NAMALWA (cell line): ENCODE data around the gene RIOK2.
"Not testable (repeated sequence)": the region's sequence is repeated elsewhere in the genome, so short reads cannot be mapped to it uniquely, and the experiment has no call there.

Experiments
- DNase-seq: peaks from one replicate; pipeline ENCODE4 v3.0.0-alpha.2; 2015; ENCODE audit warnings: low spot score

The RIOK2 gene

DNA sequence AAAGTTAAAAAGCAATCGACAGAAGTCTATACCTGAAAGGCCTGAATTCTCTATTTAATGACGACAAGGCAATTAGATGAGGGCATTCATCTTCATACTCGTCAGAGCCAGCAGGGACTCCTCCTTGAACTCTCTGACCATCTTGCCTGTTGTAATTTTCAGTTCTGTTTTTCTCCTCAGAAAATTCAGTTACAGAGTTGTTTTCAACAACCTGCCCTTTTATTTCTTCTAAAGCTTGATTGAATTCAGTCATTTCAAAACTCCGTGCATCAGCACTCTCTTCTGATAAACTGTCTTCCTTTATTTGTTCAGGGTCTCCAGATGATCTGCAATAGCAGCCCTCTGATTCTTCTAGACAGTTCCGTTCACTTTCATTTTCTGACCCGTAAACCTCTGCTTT is 15.6 kb downstream of the RIOK2 start:
- no peak for DNase-seq

DNA sequence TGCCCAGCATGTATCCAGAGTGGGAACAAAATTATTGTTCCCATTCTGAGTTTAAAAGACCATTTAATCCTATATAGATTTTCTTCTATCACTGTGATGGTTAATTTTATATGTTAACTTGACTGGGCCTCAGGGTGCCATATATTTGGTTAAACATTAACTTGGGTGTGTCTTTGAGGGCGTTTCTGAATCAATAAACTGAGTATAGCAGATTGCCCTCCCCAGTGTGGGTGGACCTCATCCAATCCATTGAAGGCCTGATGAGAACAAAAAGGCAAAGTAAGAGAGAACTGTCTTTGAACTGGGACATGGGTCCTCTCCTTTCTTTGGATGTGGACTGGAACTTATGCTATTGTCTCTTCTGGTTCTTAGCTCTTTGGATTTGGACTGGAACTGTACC is 17.3 kb downstream of the RIOK2 start:
- DNase-seq, result no peak

DNA sequence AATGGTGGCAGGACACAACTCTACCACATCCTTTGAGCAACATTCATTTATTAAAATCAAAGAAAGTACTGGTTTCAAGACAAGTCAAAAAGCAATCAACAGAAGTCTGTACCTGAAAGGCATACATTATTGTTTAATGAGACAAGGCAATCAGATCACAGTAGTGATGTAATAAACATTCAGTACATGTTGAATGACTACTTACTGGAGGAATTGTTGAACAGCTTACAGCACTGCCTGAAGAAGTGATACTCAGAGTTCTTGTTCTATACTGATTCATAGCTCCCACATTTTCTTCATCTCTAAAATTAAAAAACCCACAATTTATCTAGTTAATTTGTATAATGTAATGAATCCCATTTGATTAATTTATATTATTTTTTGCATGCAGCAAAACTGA is 18.2 kb downstream of the RIOK2 start:
- DNase-seq, result no peak

DNA sequence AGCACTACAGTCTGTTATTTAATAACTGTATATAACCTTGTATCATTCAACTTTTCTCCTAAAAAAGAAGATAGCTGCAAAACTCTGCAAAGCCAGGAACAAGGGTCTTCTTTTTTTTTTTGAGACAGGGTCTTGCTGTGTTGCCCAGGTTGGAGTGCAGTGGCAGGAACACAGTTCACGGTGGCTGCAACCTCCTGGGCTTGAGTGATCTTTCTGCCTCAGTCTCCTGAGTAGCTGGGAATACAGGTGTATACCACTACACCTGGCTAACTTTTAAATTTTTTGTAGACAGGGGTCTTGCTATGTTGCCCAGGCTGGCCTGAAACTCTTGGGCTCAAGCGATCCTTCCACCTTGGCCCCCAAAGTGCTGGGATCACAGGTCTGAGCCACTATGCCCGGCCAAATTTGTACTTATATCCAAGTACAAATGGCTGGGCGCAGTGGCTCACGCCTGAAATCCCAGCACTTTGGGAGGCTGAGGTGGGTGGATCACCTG is 19.2 kb downstream of the RIOK2 start:
- no peak for DNase-seq

DNA sequence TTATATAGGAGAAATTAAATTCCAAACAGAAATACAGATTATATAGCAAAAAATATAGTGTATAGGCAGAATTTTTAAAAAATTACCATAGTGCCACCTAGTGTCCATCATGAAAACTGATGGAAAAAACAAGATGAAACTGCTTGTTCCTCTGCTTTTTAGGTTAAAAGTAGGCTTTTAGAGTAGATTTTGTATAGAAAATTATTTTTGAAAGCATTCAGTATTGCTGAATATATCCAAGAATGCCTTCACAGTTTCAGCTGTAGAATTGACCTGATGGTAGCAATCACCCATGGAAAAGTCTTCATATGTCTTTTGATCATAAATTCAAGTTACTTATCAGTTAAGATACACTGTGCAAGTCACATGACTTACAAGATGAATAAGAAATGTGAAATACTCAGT is 19.7 kb downstream of the RIOK2 start:
- DNase-seq, result peak; percentile 56

DNA sequence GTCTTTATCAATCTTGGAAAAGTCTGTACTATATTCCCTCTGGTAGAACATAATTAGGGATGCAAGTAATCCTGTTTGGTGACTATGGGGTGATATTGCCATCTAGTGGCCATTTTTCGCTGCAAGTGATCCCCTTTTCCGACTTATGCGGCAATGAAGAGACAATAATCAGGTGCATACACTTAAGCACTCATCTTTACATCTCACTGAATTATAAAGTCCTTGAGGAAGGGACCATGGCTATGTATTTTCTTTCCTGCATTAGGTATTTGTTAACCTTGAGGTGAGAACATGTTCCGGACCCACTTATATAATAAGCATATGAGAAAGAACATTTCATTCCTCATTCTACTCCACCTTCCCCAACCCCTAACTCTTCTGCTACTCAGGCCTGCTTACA is 21.0 kb downstream of the RIOK2 start:
- peak; percentile 77 for DNase-seq

DNA sequence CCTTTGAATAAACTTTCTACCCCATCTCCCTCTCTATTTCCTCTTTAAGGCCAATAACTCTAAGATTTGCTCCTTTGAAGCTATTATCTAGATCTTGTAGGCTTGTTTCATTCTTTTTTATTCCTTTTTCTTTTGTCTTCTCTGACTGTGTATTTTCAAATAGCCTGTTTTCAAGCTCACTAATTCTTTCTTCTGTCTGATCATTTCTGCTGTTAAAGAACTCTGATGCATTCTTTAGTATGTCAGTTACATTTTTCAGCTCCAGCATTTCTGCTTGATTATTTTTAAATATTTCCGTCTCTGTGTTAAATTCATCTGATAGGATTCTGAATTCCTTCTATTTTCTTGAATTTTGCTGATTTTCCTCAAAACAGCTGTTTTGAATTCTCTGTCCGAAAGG is 25.4 kb downstream of the RIOK2 start:
- no peak for DNase-seq

DNA sequence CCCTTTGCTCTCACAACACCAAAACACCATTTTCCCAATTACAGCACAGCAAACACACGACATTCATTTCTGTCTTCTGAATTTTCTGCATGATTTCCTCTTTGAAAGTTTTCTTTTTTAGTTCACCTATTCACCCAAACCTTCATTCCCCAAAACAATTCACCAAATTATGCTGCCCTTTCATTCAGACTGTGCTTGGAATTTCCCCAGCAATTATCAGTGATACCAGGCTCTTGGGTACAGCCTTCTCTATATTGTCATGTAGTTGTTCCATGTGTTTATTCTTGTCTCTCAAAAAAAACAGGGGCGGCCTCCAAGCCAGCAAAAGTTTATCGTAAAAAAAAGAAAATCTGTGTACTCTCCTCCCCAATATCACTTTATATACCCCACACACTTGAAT is 31.7 kb downstream of the RIOK2 start:
- DNase-seq, result no peak

DNA sequence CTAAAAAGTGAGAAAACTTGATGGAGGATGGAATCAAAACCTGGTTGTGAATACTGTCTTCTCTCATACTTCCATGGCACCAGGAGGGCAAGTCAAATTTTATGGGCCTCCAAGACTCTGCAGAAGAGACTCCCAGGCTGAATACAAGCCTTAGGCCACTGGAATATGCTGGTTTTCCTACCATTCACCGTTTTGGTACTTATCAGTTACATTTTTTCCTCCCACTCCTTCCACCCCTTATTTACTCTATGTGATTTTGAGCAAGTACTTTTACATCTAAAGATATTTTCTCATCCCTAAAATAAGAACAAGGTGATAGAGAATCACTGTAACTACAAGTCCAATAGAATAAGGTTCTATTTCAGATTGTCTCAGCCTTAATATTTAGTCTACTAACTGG is 32.6 kb downstream of the RIOK2 start:
- DNase-seq, result no peak

DNA sequence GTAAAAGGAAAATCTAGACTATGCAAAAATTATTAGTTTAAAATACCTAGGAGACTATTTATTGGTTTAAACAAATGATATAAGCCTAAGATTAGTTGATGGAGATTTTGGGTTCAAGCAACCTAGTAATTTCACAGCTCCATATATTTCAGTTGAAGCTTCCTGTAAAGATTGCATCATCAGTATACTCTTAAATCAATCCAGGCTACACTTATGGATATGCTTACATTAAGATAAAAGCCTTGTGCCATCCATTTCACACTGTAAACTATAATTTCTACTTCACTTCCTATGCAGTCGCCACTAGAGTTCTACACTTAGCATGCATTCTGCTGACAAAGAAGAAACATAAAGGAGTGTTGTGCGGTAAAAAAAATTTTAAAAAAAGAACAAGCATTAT is 33.3 kb downstream of the RIOK2 start:
- no peak for DNase-seq

DNA sequence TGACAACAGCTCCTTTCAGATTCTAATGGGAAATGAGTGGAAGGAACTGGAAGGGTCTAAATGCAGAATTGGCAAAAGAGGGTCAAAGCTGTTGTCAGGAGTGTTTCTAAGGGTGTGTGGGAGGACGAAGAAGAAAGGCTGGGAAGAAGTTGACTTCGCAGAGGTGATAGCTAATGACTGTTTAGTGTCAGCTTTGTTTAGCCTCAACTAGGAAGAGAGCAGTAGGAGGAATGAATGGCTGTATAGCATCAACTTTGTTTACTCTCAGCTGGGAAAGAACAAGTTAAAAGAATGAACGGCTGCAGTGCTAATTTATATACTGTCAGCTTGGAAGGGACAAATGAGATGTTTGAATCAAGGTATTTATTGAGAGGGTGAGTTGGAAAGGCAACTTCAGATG is 34.8 kb downstream of the RIOK2 start:
- DNase-seq, result no peak

DNA sequence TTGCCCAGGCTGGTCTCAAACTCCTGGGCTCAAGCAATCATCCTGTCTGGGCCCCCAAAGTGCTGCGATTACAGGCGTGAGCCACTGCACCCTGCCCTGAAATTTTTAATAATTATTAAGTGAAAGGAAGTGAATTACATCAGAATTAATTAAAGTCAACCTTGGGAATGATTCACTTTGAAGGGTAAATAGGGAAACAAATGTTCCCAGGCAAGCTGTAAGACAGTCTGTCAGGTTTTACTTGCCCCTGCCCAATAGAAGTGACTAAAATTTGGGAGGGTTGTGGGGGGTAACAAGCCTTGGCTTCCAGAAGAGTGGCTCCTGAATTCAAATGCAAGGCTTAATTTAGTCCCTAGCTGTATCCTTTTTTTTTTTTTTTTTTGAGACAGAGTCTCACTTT is 39.3 kb downstream of the RIOK2 start:
- no peak for DNase-seq

DNA sequence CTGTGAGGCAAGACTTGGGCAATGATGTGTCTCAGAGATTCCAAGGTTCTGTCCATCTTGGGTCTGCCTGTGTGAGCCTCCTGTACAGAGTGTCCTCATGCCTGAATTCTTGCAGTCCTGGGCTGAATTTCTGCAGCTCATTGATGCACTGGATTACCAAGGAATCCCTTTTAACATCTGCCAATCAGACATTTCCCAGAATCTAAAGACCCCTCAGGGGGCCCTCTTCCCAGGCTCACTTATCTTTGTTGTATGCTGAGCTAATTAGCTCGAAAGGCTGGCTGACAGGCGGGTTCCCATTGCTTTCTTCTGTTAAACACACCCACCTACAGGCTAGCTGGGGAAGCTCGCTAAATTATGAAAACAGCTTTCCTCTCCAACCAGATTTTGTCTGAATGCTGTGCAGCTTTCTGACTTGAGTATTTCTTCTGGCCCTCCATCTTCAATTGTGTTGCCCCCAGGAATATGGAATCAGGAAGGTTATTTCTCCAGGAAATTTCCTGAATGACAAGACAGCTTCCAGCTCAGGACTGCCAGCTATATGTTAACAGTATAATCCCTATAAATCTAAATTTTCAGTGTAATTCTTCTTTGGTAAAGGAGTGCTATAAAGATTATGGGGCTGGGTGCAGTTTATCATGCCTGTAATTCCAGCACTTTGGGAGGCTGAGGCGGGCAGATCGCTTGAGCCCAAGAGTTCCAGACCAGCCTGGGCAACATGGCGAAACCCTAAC is 40.4 kb downstream of the RIOK2 start, which contains the start of gene LIX1:
LIX1 (minus strand) TSS at position 91 of the 734 bp plus-strand sequence; CDS start at position 56, 35 bp downstream.
- peak; percentile 68 for DNase-seq

DNA sequence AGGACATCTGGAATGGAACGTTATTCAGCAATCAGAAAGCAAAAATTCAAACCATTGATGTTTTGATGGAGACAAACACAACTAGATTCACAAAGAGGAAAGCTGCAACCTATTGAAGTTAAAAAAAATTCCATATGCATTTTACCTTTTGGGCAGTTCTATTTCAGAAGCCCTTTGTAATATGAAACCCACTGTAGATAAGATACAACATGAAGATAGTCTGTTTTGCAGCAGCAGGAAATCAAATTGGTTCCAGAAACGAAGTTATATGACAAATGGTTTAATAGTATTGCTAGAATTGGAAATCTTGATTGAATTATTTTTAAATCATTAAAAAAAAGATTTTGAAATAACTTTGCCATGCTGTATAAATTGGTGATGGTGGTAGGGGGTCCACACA is 41.5 kb downstream of the RIOK2 start:
- no peak for DNase-seq

DNA sequence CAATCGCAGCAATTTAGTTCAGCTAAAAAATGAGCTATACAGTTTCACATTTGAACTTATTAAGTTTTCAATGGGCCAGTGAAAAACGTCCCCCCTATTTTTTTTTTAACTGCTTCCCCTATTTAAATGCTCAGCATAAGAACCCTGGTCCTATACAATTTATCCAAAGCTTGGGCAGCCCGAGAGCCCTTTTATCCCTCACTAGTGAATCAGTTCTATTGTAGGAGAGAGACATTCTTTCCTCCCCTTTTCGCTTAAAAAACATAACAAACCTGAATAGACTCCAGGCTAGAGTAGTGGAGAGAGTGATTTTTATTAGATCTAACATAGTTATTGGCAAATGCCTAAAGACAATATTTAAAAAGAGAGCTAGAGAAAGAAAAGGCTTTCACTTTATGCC is 42.0 kb downstream of the RIOK2 start:
- no peak for DNase-seq

DNA sequence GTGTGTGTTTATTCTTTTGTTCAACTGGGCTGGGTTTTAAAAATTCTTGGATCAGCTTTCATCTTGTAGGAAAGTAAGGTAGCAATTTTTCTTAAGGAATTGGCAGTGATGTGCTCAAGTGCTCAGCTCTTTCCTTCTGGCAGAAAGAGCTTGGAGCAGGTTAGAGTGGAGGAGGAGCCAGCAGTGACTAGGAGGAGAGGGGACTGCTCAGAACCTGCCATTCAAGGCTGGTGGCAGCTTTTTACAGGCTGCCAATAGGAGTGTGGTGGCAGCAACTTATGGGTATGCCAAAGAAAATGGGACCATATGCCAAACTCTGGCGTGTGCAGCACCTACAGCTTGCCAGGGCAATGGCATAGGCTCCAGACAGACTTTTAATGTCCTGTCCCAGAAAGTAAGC is 42.8 kb downstream of the RIOK2 start:
- DNase-seq, result not testable (repeated sequence)

DNA sequence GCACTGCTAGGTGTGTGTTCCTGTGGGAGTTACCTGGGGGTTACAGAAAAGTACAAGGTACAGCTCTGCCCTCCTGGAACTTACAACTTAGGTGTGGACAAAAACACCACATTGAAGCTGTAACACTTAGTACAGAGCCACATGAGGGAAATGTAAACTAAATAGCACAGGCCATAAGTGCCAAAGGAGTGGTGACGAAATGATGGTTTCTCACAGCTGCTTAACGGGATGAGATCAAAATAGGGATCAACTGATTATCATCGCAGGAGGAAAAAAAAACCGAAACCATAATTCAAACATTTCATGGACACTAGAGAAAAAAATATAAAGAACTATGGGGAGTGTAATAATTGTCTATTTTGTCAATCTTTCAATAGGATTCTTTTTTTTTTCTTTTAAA is 46.6 kb downstream of the RIOK2 start:
- no peak for DNase-seq

DNA sequence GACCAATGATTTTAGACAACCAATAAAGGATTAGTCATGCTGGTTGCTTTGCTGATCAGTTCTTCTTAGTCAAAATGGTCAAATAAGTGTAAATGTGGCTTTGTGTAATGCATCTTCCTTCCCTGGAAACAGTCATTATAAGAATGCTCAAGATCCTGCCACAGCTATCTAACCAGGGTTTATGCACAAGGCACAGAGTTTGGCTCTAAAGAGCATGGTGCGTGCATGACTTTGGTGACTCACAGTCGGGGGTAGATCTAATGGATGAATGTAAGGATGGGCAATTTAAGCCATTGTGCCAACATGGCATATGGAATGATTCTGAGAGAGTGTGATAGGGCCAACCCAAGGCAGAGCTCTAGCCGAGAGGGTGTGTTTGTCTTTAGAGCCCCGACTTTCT is 47.2 kb downstream of the RIOK2 start:
- DNase-seq, result no peak

DNA sequence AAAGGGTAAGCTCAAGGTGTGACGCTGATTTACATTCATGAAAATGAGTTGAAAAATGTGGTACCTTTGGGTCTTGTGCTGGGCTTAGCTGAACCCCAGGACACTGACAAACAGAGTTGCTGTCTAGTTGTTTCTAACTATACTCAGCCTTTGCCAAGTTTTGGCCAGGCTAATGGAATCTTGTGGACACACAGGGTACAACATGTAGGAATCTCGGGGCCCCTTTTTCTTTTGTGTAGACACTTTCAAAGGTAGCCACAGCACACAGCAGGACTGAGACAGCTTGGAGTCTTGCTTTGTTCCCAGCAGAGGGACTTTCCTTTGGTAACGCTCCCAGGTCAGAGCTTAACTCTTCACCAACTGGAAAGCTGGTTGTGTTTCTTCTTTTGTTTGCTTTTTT is 48.4 kb downstream of the RIOK2 start:
- no peak for DNase-seq

DNA sequence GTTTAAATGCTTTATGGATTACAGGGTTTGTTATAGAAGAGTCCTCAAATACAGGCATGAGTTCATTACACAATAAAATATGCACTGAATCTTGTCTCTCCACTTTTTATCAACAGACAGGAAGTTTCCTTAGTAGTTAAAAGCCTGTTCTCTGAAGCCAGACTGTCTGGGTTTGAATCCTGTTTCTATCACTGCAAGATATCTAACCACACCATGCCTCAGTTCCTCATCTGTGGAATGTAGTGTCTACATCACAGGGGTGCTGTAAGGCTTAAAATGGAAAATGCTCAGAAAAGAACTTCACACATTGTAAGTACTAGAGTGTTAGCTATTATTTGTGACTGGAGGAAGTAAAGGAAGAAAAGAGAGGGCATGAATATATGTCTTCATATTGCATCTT is 49.9 kb downstream of the RIOK2 start:
- no peak for DNase-seq

DNA sequence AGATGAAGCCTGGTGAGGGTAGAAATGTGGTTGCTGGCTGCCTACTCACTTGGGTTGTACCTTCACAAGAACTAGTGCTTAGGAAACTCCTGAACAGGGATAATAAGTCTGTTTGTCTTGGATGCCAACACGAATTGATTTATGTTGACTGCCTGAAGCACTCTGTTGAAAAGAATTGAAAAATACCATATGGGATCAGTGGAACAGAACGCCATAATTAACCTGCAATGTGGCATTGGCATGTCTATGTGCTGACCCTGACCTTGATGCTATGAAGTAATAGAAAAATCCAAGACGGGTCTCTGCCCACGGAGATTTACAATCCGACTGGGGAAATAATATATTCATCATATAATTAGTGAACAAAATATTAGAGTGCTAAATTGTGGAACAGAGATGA is 51.1 kb downstream of the RIOK2 start:
- no peak for DNase-seq

DNA sequence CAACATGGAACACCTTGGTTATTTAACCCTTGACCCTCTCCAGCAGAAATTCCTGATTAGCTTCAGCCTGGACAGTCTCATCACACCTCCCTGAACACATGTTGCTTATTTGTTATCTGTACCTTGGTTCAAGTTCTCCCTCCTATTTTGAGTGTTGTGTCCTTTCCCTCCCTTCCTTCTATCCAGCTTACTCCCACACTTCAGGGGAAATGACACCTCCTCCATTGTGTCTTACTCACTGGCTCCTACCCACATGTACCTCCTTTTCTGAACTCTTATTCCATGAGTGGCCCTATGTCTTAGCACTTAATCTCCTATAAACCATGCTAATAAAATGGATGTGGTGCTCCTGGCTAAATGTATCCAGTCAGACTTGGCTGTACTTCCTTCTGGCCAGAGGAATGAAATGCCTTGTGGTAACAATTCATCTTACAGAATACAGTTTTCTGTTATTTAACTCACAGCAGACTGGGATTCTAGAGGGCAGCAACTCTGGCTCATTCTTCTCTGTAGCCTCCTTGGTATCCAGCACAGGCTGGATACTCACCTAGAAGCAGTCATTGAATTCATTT is 51.8 kb downstream of the RIOK2 start:
- no peak for DNase-seq

DNA sequence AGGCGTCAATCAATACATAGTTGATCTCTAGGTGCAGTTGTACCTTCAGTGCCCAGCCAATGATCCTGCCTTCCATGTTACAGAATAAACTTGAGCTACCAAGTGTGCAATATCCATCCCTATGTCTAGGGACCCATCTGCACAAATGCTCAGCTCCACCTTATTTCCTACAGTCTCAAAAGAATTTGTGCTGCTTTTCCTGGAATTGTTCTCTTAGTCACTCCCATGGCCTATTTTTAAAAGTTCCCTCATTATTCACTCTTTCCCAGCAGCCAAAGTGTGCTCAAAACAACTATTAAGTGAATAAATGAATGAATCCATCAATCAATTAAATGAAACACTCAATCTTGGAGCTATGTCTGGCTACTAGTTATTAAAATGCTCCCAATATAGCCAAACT is 55.3 kb downstream of the RIOK2 start:
- DNase-seq, result no peak

DNA sequence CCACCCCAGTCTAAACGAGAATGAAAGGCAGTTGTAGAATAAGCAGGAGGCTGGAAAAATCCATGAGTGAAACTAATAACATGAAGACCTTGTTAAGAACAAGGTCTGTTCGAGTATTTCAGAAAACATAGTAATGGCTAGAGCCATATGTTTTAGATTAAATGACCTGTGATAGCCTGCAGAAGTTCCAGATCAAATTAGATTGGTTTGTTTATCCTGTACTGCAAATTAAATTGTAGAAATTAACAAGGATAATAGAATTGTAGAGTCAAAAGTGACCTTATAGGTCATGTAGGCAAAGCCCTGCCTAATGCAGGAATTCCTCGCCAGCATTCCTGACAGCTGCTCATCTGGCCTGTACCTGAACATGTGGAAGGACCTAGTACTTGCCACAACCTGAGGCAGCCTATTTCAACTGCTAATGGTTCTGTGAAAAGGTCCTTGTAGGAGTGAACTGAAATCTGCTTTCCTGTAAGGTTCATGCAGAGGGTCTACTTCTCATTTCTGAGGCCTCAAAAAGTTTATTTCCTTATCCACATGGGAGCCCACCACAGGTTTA is 57.8 kb downstream of the RIOK2 start:
- DNase-seq, result no peak
